OCI-LY3 (cell line): ENCODE data around the gene STPG3.

Experiments
- H2AFZ ChIP-seq: fragments of 200-600, 300-600 bp; shearing (Covaris generic); 2 replicates; pipeline ENCODE4 v1.6.0; 2014; ENCODE audit warnings: antibody characterized with exemption, low read depth, low read length
- H3K27ac ChIP-seq: fragments of 200-600, 300-600 bp; sonication (generic); 2 replicates; pipeline ENCODE4 v1.5.1; 2014; ENCODE audit warnings: mild to moderate bottlenecking, low read length, moderate library complexity, mixed read lengths
- H3K27me3 ChIP-seq: fragments of 200-600, 300-600 bp; sonication (generic); 2 replicates; pipeline ENCODE4 v1.6.1; 2014; ENCODE audit warnings: low read depth, low read length, mixed read lengths
- H3K36me3 ChIP-seq: fragments of 200-600, 300-600 bp; sonication (generic); replicated peaks from 2 replicates; pipeline ENCODE3; 2014; ENCODE audit warnings: low read depth, low read length, mixed read lengths
- H3K4me1 ChIP-seq: fragments of 300-600, 200-600 bp; sonication (generic); 2 replicates; pipeline ENCODE4 v1.6.1; 2014; ENCODE audit warnings: low read length, mixed read lengths
- H3K4me2 ChIP-seq: fragments of 200-600, 300-600 bp; sonication (generic); 2 replicates; pipeline ENCODE4 v1.6.1; 2014; ENCODE audit warnings: low read length, mixed read lengths
- H3K4me3 ChIP-seq: fragments of 300-600, 200-600 bp; sonication (generic); 2 replicates; pipeline ENCODE4 v1.5.1; 2014; ENCODE audit warnings: antibody characterized with exemption, mild to moderate bottlenecking, low read length, moderate library complexity
- H3K79me2 ChIP-seq: fragments of 300-600, 200-600 bp; shearing (Covaris generic); 2 replicates; pipeline ENCODE4 v1.6.1; 2014; ENCODE audit warnings: mild to moderate bottlenecking, low read length, mixed read lengths
- H3K9ac ChIP-seq: fragments of 300-600, 200-600 bp; shearing (Covaris generic); 2 replicates; pipeline ENCODE4 v1.6.0; 2014; ENCODE audit warnings: mild to moderate bottlenecking, low read length, moderate library complexity
- H3K9me3 ChIP-seq: fragments of 200-600, 300-600 bp; shearing (Covaris generic); 2 replicates; pipeline ENCODE4 v1.6.1; 2014; ENCODE audit warnings: low read length, mixed read lengths; ENCODE audit not compliant: insufficient read depth
- H4K20me1 ChIP-seq: fragments of 200-600, 300-600 bp; sonication (generic); 2 replicates; pipeline ENCODE4 v1.6.1; 2016; ENCODE audit warnings: low read length, mixed read lengths; ENCODE audit not compliant: insufficient read depth
- EZH2phosphoT487 ChIP-seq: fragments of 200-600 bp; shearing (Covaris generic); IDR thresholded peaks from 2 replicates; pipeline ENCODE4 v1.6.1; 2018; ENCODE audit warnings: antibody characterized with exemption, mixed run types, low read depth
- TF ChIP-seq, protein P1 (sequence below): fragments of 200-600, 300-600 bp; sonication (generic); IDR thresholded peaks from 2 replicates; pipeline ENCODE4 v1.5.1; 2014; ENCODE audit warnings: antibody characterized with exemption, low read length, low read depth

STPG3 gene

DNA sequence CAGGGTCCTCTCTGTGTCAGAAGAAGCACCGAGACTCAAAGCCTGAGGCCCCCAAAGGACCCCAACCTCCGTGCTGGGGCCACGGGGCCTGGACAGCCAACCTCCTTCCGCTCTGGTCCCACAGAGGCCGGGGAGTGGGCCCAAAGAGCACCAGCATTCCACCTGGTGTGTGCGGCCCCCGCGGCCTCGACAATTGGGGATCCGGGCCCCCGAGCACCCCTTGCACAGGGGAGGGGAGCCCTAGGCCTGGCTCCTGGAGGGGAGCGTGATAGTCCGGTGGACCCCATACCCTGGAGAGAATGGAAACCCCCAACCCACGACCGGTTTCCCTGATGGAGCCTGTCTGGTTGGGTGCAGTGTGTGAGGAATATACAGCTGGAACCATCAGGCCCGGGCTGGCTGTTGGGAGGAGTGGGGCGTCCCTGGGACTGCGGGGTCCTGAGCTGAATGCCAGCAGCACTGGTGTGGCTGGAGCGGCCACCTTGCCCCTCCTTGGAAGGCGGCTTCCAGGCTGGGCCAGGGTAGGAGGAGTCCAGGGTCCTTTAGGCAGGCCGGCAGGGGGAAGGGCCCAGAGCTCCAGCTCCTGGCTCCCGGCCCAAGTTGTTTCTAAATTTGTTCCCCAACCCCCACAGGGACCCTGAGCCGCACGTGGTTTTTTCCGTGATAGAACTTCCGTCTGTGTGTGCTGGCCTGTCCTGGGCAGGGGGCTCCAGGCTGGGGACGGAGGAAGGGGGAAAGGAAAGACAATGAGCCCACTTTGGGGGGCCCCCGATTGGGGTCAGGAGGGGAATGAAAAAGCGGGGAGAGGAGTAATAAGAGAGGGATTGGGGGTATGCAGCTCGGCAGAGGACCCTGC lies 25.6 kb downstream of the STPG3 start:
- Histone ChIP-seq H3K36me3 (peaks cover 18% of the 10 kb centered on the region), H3K9ac (peak overlapping the region; percentile 84), H3K27me3 (no peaks in the 10 kb centered on the region), H3K4me2 (peak overlapping the region; percentile 79), H3K79me2 (no peaks in the 10 kb centered on the region), H2AFZ (no peak overlapping the region), H3K4me1 (peaks cover 28% of the 10 kb centered on the region), H3K9me3 (no peaks in the 10 kb centered on the region), H3K4me3 (peak overlapping the region; percentile 81), H3K27ac (peak overlapping the region; percentile 58), H4K20me1 (no peaks in the 10 kb centered on the region)
- no peak for TF ChIP-seq EZH2phosphoT487
- TF ChIP-seq, protein P1, sequence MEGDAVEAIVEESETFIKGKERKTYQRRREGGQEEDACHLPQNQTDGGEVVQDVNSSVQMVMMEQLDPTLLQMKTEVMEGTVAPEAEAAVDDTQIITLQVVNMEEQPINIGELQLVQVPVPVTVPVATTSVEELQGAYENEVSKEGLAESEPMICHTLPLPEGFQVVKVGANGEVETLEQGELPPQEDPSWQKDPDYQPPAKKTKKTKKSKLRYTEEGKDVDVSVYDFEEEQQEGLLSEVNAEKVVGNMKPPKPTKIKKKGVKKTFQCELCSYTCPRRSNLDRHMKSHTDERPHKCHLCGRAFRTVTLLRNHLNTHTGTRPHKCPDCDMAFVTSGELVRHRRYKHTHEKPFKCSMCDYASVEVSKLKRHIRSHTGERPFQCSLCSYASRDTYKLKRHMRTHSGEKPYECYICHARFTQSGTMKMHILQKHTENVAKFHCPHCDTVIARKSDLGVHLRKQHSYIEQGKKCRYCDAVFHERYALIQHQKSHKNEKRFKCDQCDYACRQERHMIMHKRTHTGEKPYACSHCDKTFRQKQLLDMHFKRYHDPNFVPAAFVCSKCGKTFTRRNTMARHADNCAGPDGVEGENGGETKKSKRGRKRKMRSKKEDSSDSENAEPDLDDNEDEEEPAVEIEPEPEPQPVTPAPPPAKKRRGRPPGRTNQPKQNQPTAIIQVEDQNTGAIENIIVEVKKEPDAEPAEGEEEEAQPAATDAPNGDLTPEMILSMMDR = no peak

DNA sequence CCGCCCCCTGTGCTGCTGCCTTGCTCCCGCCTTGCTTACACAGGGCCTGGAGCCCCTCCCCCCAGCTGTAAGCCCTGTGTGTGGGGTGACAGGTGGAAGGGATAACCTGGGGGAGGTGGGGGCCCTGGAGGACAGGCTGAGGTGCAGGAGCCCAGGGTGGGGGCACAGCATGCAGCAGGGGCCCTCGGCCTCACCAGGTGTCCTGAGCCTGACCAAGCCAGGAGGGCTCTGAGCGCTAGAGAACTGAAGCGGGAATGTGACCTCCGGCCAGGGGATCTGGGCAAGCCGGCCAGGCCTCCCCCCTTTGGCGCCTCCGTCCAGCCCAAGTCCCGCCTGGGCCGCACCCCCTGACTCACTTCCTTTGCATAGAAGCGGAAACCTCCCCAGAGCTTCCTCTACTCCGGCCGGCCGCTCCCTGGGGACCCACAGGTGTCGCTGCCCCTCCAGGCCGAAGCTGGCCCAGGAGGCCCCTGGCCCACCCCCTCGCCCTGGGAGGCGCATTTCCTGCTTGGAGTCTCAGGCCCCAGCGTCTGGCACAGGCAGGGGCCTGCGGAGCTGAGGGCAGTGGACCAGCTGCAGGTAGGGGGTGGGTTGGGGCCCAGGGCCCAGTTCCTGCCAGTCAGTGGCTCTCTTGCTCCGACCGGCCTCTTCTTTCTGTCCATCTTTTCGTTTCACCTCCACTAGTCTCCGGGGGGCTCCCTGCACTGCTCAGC lies 26.4 kb downstream of the STPG3 start, which contains the start of gene TOR4A:
Gene TOR4A (plus strand): TSS at position 398 of the 713 bp plus-strand sequence. CDS start 964 bp downstream, outside the sequence.
- no peak for TF ChIP-seq EZH2phosphoT487
- TF ChIP-seq, protein P1 = peak; percentile 21
- Histone ChIP-seq H3K9me3 (no peaks in the 10 kb centered on the region), H3K9ac (peak within 1 kb of the TSS; percentile 84), H3K36me3 (peaks cover 18% of the 10 kb centered on the region), H2AFZ (no peak within 1 kb of the TSS), H3K27me3 (no peaks in the 10 kb centered on the region), H3K79me2 (no peaks in the 10 kb centered on the region), H4K20me1 (no peaks in the 10 kb centered on the region), H3K27ac (peak within 1 kb of the TSS; percentile 58), H3K4me1 (peaks cover 28% of the 10 kb centered on the region), H3K4me3 (peak within 1 kb of the TSS; percentile 81), H3K4me2 (peak within 1 kb of the TSS; percentile 79)

DNA sequence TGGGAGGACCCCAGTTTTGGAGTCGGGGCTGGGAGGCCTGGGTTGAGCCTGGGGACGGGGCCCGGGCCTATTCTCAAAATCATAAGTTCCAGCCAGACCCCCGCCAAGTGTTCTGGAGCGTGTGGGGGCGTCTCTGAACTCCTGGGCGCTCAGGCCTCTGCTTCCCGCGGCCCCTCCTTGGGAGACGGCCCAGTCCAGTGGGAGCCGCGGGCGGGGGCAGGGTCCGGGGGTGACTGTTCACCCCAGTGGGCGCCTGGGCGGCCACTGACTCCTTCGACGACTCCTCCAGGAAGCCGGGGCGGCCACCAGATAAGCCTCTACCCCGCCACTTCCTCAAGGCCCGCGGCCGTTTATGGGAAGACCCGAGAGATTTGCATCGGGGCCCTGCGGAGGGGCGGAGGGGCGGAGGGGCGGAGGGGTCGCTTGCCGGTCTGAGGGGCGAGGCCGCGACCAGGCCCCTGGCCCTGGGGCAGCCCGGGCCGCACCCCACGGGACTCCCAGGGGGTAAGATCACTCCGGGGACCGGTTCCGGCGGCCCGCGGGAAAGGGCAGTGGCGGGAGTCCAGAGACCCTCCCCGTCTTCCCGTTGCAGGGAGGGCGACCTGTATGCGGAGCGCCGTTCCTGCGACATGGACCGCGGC lies 27.1 kb downstream of the STPG3 start:
- Histone ChIP-seq H4K20me1 (no peaks in the 10 kb centered on the region), H3K27ac (peak overlapping the region; percentile 58), H3K79me2 (no peaks in the 10 kb centered on the region), H3K4me2 (peak overlapping the region; percentile 79), H3K4me1 (peaks cover 28% of the 10 kb centered on the region), H3K36me3 (peaks cover 15% of the 10 kb centered on the region), H3K9me3 (no peaks in the 10 kb centered on the region), H2AFZ (no peak overlapping the region), H3K27me3 (no peaks in the 10 kb centered on the region), H3K4me3 (peak overlapping the region; percentile 81), H3K9ac (peak overlapping the region; percentile 84)
- TF ChIP-seq EZH2phosphoT487 = no peak
- TF ChIP-seq, protein P1 = no peak
